ENCODE results near the gene OSBPL3.

- TF ChIP-seq CTCF (IDR thresholded peaks at IDR 0.05) (no peak), POLR2A (IDR thresholded peaks at IDR 0.05) (no peak)
Observed at GRCh38 chr7:24755541-24756407, 224.2 kb downstream of the OSBPL3 start.

Data from heart left ventricle (tissue), 13 donors.